Esophagus mucosa (tissue), 1 donor: ENCODE results near the gene CCR5AS.
A peak's percentile ranks its signal among the peaks of the same experiment; 100 is the strongest.

ENCODE experiments used
- ATAC-seq: fragments of 200-7000 bp; cut with Tn5 transposase; one replicate; pipeline ENCODE4 v1.9.1; 2020
- donor health status: DM: yes; HTN: yes; CAD: no.

The CCR5AS gene

GRCh38 chr3:46375814-46376213, 31.1 kb downstream of the CCR5AS start:
- no peak for ATAC-seq

DNA sequence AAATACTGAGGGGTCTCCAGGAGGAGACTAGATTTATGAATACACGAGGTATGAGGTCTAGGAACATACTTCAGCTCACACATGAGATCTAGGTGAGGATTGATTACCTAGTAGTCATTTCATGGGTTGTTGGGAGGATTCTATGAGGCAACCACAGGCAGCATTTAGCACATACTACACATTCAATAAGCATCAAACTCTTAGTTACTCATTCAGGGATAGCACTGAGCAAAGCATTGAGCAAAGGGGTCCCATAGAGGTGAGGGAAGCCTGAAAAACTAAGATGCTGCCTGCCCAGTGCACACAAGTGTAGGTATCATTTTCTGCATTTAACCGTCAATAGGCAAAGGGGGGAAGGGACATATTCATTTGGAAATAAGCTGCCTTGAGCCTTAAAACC, 31.6 kb downstream of the CCR5AS start:
- ATAC-seq, result no peak

- no peak for ATAC-seq
These were observed 32.1 kb downstream of the CCR5AS start for GRCh38 chr3:46374755-46375154.

DNA sequence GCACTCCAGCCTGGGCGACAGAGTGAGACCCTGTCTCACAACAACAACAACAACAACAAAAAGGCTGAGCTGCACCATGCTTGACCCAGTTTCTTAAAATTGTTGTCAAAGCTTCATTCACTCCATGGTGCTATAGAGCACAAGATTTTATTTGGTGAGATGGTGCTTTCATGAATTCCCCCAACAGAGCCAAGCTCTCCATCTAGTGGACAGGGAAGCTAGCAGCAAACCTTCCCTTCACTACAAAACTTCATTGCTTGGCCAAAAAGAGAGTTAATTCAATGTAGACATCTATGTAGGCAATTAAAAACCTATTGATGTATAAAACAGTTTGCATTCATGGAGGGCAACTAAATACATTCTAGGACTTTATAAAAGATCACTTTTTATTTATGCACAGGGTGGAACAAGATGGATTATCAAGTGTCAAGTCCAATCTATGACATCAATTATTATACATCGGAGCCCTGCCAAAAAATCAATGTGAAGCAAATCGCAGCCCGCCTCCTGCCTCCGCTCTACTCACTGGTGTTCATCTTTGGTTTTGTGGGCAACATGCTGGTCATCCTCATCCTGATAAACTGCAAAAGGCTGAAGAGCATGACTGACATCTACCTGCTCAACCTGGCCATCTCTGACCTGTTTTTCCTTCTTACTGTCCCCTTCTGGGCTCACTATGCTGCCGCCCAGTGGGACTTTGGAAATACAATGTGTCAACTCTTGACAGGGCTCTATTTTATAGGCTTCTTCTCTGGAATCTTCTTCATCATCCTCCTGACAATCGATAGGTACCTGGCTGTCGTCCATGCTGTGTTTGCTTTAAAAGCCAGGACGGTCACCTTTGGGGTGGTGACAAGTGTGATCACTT, 34.1 kb downstream of the CCR5AS start:
- ATAC-seq, result peak; percentile 59

DNA sequence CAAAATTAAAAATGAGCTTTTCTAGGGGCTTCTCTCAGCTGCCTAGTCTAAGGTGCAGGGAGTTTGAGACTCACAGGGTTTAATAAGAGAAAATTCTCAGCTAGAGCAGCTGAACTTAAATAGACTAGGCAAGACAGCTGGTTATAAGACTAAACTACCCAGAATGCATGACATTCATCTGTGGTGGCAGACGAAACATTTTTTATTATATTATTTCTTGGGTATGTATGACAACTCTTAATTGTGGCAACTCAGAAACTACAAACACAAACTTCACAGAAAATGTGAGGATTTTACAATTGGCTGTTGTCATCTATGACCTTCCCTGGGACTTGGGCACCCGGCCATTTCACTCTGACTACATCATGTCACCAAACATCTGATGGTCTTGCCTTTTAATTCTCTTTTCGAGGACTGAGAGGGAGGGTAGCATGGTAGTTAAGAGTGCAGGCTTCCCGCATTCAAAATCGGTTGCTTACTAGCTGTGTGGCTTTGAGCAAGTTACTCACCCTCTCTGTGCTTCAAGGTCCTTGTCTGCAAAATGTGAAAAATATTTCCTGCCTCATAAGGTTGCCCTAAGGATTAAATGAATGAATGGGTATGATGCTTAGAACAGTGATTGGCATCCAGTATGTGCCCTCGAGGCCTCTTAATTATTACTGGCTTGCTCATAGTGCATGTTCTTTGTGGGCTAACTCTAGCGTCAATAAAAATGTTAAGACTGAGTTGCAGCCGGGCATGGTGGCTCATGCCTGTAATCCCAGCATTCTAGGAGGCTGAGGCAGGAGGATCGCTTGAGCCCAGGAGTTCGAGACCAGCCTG, 35.1 kb downstream of the CCR5AS start:
- ATAC-seq, result no peak

- ATAC-seq, result no peak
These were observed 35.9 kb downstream of the CCR5AS start, which contains the start of gene CCR5 for GRCh38 chr3:46370839-46371518. Gene CCR5 (plus strand): TSS chr3:46370946. CDS start chr3:46372903, 1,957 bp downstream.

GRCh38 chr3:46369675-46370132, 37.2 kb downstream of the CCR5AS start:
- ATAC-seq, result no peak

- no peak for ATAC-seq
These were observed 37.7 kb downstream of the CCR5AS start for GRCh38 chr3:46369151-46369550.

GRCh38 chr3:46368569-46368968, 38.3 kb downstream of the CCR5AS start:
- ATAC-seq, result peak; percentile 61

GRCh38 chr3:46367811-46368210, 39.1 kb downstream of the CCR5AS start:
- no peak for ATAC-seq

DNA sequence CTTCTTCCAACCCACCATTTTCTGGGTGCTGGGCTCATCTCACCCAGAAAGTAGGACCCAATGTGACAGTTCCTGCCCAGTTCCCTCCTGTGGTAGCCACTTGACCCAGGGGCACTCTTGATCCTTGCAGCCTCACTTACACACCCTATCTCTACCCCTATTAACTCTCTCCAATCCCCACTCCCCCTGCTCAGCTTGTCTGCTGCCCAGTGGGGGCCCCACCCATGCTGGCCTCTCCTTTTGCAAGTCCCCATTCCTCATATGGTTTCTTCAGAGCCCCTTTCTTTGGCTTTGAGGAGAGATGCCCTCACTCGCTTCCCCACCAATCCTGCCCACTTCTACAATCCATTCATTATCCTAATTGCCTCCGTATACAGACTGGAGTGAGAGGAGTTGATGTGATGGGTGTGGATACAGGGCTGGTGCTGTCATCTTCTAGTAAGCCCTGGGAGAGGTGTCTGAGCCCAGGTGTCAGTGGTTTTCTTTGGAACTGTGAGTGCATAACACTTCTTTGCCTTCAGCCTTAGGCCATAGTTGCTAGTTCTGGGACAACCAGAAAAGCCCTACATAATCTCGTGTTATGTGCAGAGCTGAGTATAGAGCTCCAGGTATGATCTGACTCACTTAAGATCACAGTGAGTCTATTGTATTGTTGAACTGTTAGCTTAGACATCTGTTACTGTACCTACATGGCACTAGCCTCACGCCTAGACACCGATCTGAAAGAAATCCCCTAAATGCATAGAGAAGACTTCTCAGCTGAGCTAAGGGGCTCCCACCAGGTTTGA, 40.9 kb downstream of the CCR5AS start:
- peak; percentile 68 for ATAC-seq

- ATAC-seq, result no peak
These were observed 41.8 kb downstream of the CCR5AS start for GRCh38 chr3:46365041-46365440.

- peak; percentile 87 for ATAC-seq
These were observed 45.2 kb downstream of the CCR5AS start for GRCh38 chr3:46361408-46362283.

GRCh38 chr3:46360907-46361306, 46.0 kb downstream of the CCR5AS start:
- ATAC-seq, result no peak

GRCh38 chr3:46359733-46360493, 47.0 kb downstream of the CCR5AS start:
- ATAC-seq, result no peak

DNA sequence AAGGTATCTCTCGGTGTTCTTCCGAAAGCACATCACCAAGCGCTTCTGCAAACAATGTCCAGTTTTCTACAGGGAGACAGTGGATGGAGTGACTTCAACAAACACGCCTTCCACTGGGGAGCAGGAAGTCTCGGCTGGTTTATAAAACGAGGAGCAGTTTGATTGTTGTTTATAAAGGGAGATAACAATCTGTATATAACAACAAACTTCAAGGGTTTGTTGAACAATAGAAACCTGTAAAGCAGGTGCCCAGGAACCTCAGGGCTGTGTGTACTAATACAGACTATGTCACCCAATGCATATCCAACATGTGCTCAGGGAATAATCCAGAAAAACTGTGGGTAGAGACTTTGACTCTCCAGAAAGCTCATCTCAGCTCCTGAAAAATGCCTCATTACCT, 48.4 kb downstream of the CCR5AS start:
- ATAC-seq, result no peak

DNA sequence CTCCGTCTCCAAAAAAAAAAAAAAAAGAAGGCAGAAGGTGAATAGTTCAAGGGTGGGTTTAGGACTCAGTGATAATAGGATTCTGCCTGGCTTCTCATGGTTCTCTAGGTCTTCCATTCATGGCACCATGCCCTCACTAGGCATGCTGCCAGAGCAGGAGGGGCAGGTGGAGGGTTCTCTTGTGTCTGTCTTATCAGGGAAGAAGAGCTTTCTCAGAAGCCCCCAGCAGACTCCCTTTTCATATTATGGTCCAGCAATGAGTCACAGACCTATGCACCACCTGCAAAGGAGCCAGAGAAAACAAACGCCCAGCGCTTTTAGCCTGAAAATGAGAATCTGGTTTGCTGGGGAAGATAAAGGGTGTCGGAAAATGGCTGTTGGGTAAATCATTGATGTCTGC, 50.0 kb downstream of the CCR5AS start:
- ATAC-seq, result no peak

- no peak for ATAC-seq
These were observed 50.6 kb downstream of the CCR5AS start for GRCh38 chr3:46356276-46356675.

DNA sequence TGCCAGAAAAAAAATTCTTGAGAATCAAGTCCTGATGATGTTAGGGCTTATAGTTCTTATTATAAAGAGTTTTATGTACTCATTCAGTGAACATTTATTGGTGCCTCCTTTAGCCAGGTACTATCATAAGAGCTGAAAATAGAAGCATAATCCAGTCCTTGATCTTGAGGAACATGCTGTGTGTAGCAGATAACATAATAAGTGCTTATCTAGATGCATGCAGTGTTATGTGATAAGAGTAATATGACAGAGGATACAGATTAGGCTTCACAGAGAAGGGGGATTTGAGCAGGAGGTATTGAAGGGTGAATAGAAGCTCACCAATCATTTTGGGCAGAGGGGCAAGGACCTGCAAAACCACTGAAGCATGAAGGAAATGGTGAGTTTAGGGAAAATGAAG, 51.9 kb downstream of the CCR5AS start:
- no peak for ATAC-seq

- ATAC-seq, result no peak
These were observed 52.4 kb downstream of the CCR5AS start for GRCh38 chr3:46354478-46354877.
